Vagina (tissue), 2 donors: ENCODE results near the gene MAPRE3. TPM values are rescaled to one million over a fixed set of nuclear protein-coding genes. Genes with fewer than 3 reads are reported as not detected.

Experiments used
- DNase-seq, 2 donors: peaks; one replicate each; pipeline ENCODE4 v3.0.0-alpha.2; 2017; ENCODE audit errors: extremely low spot score in 2 of 2
- H3K27ac ChIP-seq: fragments of 200-600 bp; sonication (generic); one replicate; pipeline ENCODE4 v1.5.1; 2019
- H3K27me3 ChIP-seq: fragments of 200-600 bp; sonication (generic); one replicate; pipeline ENCODE4 v1.5.1; 2019
- H3K36me3 ChIP-seq, 2 donors: fragments of 200-600 bp; sonication (generic); one replicate each; pipeline ENCODE4 v1.5.1; 2017 to 2019
- H3K4me1 ChIP-seq: fragments of 200-600 bp; sonication (generic); one replicate; pipeline ENCODE4 v1.5.1; 2019
- H3K4me3 ChIP-seq, 2 donors: fragments of 200-600 bp; sonication (generic); 1 replicate in 1 of 2; 2 replicates in 1 of 2; pipeline ENCODE4 v1.5.1; 2016 to 2019
- H3K9me3 ChIP-seq: fragments of 200-600 bp; sonication (generic); one replicate; pipeline ENCODE4 v1.5.1; 2019
- POLR2A ChIP-seq, 2 donors: fragments of 450-650 bp; IDR thresholded peaks; one replicate each; pipeline ENCODE4 v1.6.1; 2017; ENCODE audit warnings: antibody characterized with exemption in 2 of 2, mild to moderate bottlenecking in 2 of 2, moderate library complexity in 2 of 2
- POLR2AphosphoS5 ChIP-seq, 2 donors: sonication (generic); formaldehyde crosslinking; IDR thresholded peaks; one replicate each; pipeline ENCODE4 v1.9.0; 2017; ENCODE audit warnings: antibody characterized with exemption in 2 of 2, mild to moderate bottlenecking in 2 of 2, low read depth in 1 of 2; ENCODE audit not compliant: insufficient read depth in 1 of 2
- intact Hi-C: fragments of 100-400 bp; cut with DNase I; formaldehyde crosslinking; loops from one replicate; pipeline ENCODE4 v1.15.1; 2023
- total RNA-seq: library from RNA; depleted of rRNA; stranded (reverse); fragments of >200 nt; gene quantifications from one replicate; pipeline ENCODE4 v1.2.3, GENCODE V29; 2016
- TF ChIP-seq, protein P1 (sequence below), 3 experiments: fragments of 450-650 bp in 2 of 3; fragments of 200-600 bp in 1 of 3; sonication (generic) in 1 of 3; IDR thresholded peaks; one replicate each; pipeline ENCODE4 v1.5.1; 2017 to 2019; ENCODE audit warnings: antibody characterized with exemption in 3 of 3, mild to moderate bottlenecking in 2 of 3, moderate library complexity in 2 of 3

Gene MAPRE3
- total RNA-seq, 1 donor from 2014 or later, result 20.6 TPM

DNA sequence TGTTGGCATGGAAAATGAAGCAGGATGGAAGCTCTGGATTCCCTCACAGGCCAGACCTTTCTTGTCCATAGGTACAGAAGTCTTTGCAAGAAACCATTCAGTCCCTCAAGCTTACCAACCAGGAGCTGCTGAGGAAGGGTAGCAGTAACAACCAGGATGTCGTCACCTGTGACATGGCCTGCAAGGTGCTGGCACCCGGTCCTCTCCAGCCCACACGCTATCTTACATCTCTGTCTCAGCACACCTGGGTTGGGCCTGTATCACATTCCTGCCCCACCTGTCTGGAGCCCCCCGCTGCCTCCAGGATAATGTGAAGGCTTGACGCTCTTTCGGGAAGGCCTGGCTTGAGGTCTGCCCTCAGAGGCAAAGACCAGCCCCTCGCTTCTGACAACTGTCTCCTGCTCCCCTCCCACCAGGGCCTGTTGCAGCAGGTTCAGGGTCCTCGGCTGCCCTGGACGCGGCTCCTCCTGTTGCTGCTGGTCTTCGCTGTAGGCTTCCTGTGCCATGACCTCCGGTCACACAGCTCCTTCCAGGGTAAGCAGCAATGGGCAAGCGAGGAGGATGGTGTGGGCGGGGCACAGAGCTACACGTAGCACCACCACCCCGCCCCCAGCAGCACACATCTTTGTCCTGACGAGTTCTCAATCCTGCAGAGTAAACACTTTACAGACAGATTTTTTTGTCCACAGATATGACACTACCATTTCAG lies 68.3 kb downstream of the MAPRE3 start:
- no peak for DNase-seq
- peaks cover 0 to 66% of the 10 kb centered on the region in 2 donors for H3K36me3 ChIP-seq
- no peak for TF ChIP-seq POLR2A (IDR thresholded peaks at IDR 0.05)
- peaks cover 14% of the 10 kb centered on the region for H3K4me1 ChIP-seq
- intact Hi-C loops, result loop anchor here (10.0 kb wide), 1 partner anchor 46 kb away; the partner anchor contains the start of gene KHK
- no peak overlapping the region for H3K27ac ChIP-seq
- H3K9me3 ChIP-seq, result no peaks in the 10 kb centered on the region
- no peaks in the 10 kb centered on the region for H3K27me3 ChIP-seq
- H3K4me3 ChIP-seq, result no peak overlapping the region

DNA sequence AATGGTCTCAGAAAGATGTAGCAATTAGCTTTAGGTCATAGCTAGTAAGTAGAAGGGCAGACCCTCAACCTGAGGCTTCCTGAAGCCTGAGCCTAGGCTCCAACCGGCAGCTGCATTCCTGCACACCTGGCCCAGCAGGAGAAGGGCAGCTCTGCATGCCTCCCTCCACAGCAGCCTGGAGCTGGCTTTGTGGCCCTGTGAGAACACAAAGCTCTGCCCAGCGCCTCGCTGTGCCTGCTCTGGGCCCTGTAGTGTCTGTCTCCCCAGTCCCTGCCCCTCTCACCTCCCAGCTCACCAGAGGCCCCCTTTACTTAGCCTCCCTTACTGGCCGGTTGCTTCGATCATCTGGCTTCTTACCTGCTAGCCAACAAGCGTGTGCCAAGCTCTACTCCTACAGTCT lies 69.0 kb downstream of the MAPRE3 start:
- H3K9me3 ChIP-seq, result no peaks in the 10 kb centered on the region
- DNase-seq, result no peak
- no peak overlapping the region for H3K27ac ChIP-seq
- H3K4me3 ChIP-seq, result no peak overlapping the region
- intact Hi-C loops, result loop anchor here (10.0 kb wide), 1 partner anchor 45 kb away; the partner anchor contains the start of gene KHK
- peaks cover 7% of the 10 kb centered on the region for H3K4me1 ChIP-seq
- TF ChIP-seq POLR2AphosphoS5 (IDR thresholded peaks at IDR 0.05; ENCODE audit: insufficient read depth in 1 of 2, low read depth in 1 of 2), result no peak
- TF ChIP-seq POLR2A (IDR thresholded peaks at IDR 0.05), result no peak
- TF ChIP-seq, protein P1, sequence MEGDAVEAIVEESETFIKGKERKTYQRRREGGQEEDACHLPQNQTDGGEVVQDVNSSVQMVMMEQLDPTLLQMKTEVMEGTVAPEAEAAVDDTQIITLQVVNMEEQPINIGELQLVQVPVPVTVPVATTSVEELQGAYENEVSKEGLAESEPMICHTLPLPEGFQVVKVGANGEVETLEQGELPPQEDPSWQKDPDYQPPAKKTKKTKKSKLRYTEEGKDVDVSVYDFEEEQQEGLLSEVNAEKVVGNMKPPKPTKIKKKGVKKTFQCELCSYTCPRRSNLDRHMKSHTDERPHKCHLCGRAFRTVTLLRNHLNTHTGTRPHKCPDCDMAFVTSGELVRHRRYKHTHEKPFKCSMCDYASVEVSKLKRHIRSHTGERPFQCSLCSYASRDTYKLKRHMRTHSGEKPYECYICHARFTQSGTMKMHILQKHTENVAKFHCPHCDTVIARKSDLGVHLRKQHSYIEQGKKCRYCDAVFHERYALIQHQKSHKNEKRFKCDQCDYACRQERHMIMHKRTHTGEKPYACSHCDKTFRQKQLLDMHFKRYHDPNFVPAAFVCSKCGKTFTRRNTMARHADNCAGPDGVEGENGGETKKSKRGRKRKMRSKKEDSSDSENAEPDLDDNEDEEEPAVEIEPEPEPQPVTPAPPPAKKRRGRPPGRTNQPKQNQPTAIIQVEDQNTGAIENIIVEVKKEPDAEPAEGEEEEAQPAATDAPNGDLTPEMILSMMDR (IDR thresholded peaks at IDR 0.05), result no peak
- peaks cover 0 to 66% of the 10 kb centered on the region in 2 donors for H3K36me3 ChIP-seq
- H3K27me3 ChIP-seq, result no peaks in the 10 kb centered on the region

DNA sequence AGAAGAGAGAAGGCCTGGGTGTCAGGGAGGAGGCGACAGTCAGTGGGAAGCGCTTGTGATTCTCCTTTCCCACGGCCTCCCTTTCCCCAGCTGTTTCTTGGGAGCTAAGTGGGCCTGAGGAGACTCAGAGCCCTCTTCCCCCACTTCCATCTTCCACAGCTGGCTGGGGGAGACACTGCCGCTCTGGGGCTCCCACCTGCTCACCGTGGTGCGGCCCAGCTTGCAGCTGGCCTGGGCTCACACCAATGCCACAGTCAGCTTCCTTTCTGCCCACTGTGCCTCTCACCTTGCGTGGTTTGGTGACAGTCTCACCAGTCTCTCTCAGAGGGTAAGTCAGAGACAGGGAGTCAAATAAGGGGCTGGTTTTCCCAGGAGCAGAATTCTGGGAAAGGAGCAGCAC lies 69.4 kb downstream of the MAPRE3 start:
- no peak for DNase-seq
- Histone ChIP-seq H3K27me3 (no peaks in the 10 kb centered on the region), H3K9me3 (no peaks in the 10 kb centered on the region), H3K4me1 (peaks cover 3% of the 10 kb centered on the region), H3K4me3 (no peak overlapping the region), H3K36me3 (peaks cover 0 to 66% of the 10 kb centered on the region in 2 donors), H3K27ac (no peak overlapping the region)
- intact Hi-C loops, result loop anchor here (10.0 kb wide), 1 partner anchor 45 kb away; the partner anchor contains the start of gene KHK
- TF ChIP-seq POLR2AphosphoS5 (IDR thresholded peaks at IDR 0.05; ENCODE audit: insufficient read depth in 1 of 2, low read depth in 1 of 2) (no peak), POLR2A (IDR thresholded peaks at IDR 0.05) (no peak)
- TF ChIP-seq, protein P1 (IDR thresholded peaks at IDR 0.05), result no peak

DNA sequence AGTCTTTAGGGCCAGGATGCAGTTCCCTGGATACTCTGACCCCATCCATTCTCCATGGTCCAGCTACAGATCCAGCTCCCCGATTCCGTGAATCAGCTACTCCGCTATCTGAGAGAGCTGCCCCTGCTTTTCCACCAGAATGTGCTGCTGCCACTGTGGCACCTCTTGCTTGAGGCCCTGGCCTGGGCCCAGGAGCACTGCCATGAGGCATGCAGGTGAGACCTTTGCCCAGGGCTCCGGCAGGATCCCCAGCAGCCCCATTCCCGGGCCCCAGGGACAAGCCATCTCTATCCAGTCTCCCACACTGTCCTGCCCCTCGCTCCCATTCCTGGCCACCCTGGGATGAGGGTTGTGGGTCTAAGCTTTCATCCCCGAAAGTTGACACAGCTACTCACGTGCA lies 69.8 kb downstream of the MAPRE3 start:
- Histone ChIP-seq H3K27ac (no peak overlapping the region), H3K4me3 (no peak overlapping the region), H3K4me1 (no peaks in the 10 kb centered on the region), H3K36me3 (peaks cover 0 to 62% of the 10 kb centered on the region in 2 donors), H3K27me3 (no peaks in the 10 kb centered on the region), H3K9me3 (no peaks in the 10 kb centered on the region)
- DNase-seq, result no peak
- intact Hi-C loops, result no loop called here
- TF ChIP-seq, protein P1 (IDR thresholded peaks at IDR 0.05), result no peak
- TF ChIP-seq POLR2A (IDR thresholded peaks at IDR 0.05) (no peak), POLR2AphosphoS5 (IDR thresholded peaks at IDR 0.05; ENCODE audit: insufficient read depth in 1 of 2, low read depth in 1 of 2) (no peak)

DNA sequence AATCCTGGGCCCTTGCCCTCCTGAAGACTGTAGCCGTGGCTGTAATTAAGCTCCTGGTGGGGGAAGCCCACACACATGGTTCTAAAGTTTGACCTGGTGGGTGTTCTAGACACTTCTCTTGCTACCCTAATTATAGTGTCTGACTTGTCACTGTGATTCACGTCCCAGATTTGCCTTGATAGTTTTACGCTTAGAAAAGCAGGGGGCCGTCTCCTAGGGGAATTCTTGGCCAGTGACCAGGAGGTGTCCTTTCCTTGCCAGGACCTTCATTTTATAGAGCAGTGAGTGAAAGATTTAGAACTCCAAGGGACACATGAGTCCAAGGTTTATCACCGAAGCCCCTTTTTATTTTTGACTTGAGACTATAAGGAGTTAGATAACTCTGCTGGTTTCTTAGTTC lies 71.3 kb downstream of the MAPRE3 start:
- Histone ChIP-seq H3K36me3 (peaks cover 0 to 47% of the 10 kb centered on the region in 2 donors), H3K4me3 (no peak overlapping the region), H3K27me3 (no peaks in the 10 kb centered on the region), H3K4me1 (no peaks in the 10 kb centered on the region), H3K27ac (no peak overlapping the region), H3K9me3 (no peaks in the 10 kb centered on the region)
- intact Hi-C loops, result no loop called here
- TF ChIP-seq POLR2A (IDR thresholded peaks at IDR 0.05), result no peak
- TF ChIP-seq, protein P1 (IDR thresholded peaks at IDR 0.05), result no peak
- no peak for TF ChIP-seq POLR2AphosphoS5 (IDR thresholded peaks at IDR 0.05; ENCODE audit: insufficient read depth in 1 of 2, low read depth in 1 of 2)
- DNase-seq, result no peak
